ENCODE data around the gene LRIG1.

Gene LRIG1

GRCh38 chr3:66532160-66532587 is 31.4 kb upstream of the LRIG1 start:
- no peak overlapping the region for H3K4me3 ChIP-seq (replicated peaks; ENCODE audit: insufficient read depth, low read length)
- TF ChIP-seq, protein P1, sequence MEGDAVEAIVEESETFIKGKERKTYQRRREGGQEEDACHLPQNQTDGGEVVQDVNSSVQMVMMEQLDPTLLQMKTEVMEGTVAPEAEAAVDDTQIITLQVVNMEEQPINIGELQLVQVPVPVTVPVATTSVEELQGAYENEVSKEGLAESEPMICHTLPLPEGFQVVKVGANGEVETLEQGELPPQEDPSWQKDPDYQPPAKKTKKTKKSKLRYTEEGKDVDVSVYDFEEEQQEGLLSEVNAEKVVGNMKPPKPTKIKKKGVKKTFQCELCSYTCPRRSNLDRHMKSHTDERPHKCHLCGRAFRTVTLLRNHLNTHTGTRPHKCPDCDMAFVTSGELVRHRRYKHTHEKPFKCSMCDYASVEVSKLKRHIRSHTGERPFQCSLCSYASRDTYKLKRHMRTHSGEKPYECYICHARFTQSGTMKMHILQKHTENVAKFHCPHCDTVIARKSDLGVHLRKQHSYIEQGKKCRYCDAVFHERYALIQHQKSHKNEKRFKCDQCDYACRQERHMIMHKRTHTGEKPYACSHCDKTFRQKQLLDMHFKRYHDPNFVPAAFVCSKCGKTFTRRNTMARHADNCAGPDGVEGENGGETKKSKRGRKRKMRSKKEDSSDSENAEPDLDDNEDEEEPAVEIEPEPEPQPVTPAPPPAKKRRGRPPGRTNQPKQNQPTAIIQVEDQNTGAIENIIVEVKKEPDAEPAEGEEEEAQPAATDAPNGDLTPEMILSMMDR (IDR thresholded peaks at IDR 0.05; ENCODE audit: insufficient read depth, low read length), result no peak
- H3K27me3 ChIP-seq (ENCODE audit: insufficient read depth, poor library complexity, severe bottlenecking), result no peaks in the 10 kb centered on the region
- no peak for DNase-seq (ENCODE audit: low read depth in 1 of 2, low spot score in 1 of 2)
- no peak overlapping the region for H3K27ac ChIP-seq (replicated peaks)

DNA sequence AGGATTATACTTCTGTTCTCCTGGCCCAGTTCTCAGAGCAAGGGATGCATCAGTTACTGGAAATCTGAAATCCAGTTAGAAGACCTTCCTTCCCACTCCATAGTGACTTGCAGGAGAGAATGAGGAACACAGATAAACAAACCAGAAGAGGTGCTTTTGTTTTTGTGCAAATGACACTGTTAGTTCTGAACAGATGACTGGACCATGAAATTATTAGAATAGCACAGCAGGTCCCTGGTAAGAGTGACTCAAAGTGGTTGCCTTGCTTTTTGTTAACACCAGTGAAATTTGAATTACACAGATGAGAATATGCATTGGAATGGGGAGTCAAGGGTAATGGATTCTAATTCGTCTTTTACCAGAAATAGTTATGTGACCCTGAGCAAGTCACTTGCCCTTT is 30.4 kb upstream of the LRIG1 start:
- no peak for DNase-seq (ENCODE audit: low read depth in 1 of 2, low spot score in 1 of 2)
- Histone ChIP-seq H3K27me3 (ENCODE audit: insufficient read depth, poor library complexity, severe bottlenecking) (no peaks in the 10 kb centered on the region), H3K4me3 (replicated peaks; ENCODE audit: insufficient read depth, low read length) (no peak overlapping the region), H3K27ac (replicated peaks) (no peak overlapping the region)
- TF ChIP-seq POLR2AphosphoS5 (IDR thresholded peaks at IDR 0.05; ENCODE audit: low read depth), result no peak
- TF ChIP-seq, protein P1 (IDR thresholded peaks at IDR 0.05; ENCODE audit: insufficient read depth, low read length), result no peak
- TF ChIP-seq SPI1 (IDR thresholded peaks at IDR 0.05; ENCODE audit: borderline replicate concordance, low read depth), result no peak
- TF ChIP-seq GABPA (IDR thresholded peaks at IDR 0.05; ENCODE audit: low read depth), result no peak

DNA sequence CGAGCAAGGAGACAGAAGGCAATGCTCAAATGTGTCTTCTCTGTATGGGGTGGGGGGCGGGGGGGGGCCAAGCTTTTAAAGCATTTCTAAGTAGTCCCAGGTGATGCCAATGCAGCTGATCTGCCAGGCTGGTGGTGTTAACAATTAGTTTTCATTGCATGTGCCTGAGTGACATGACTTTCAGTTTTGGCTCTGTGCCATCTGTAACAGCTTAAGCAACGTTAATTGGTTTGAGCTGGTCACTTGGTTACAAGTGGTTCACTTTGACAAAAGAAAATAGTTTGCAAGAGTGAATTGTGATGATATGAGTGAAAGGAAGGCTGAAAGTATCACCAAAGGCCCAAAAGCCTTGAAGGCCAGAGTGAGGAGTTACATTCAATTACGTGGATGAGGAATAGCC is 26.4 kb upstream of the LRIG1 start:
- peaks cover 3% of the 10 kb centered on the region for H3K27me3 ChIP-seq (ENCODE audit: insufficient read depth, poor library complexity, severe bottlenecking)
- no peak overlapping the region for H3K27ac ChIP-seq (replicated peaks)
- TF ChIP-seq REST (IDR thresholded peaks at IDR 0.05; ENCODE audit: insufficient replicate concordance, low read depth) (no peak), SPI1 (IDR thresholded peaks at IDR 0.05; ENCODE audit: borderline replicate concordance, low read depth) (no peak), GABPA (IDR thresholded peaks at IDR 0.05; ENCODE audit: low read depth) (no peak), POLR2AphosphoS5 (IDR thresholded peaks at IDR 0.05; ENCODE audit: low read depth) (no peak)
- TF ChIP-seq, protein P1 (IDR thresholded peaks at IDR 0.05; ENCODE audit: insufficient read depth, low read length), result no peak
- no peak overlapping the region for H3K4me3 ChIP-seq (replicated peaks; ENCODE audit: insufficient read depth, low read length)
- DNase-seq (ENCODE audit: low read depth in 1 of 2, low spot score in 1 of 2), result no peak

GRCh38 chr3:66525771-66526170 is 24.9 kb upstream of the LRIG1 start:
- no peak overlapping the region for H3K27ac ChIP-seq (replicated peaks)
- H3K27me3 ChIP-seq (ENCODE audit: insufficient read depth, poor library complexity, severe bottlenecking), result peaks cover 3% of the 10 kb centered on the region
- H3K4me3 ChIP-seq (replicated peaks; ENCODE audit: insufficient read depth, low read length), result no peak overlapping the region
- DNase-seq (ENCODE audit: low read depth in 1 of 2, low spot score in 1 of 2), result no peak
- TF ChIP-seq POLR2AphosphoS5 (IDR thresholded peaks at IDR 0.05; ENCODE audit: low read depth) (no peak), REST (IDR thresholded peaks at IDR 0.05; ENCODE audit: insufficient replicate concordance, low read depth) (no peak), SPI1 (IDR thresholded peaks at IDR 0.05; ENCODE audit: borderline replicate concordance, low read depth) (no peak), GABPA (IDR thresholded peaks at IDR 0.05; ENCODE audit: low read depth) (no peak)
- TF ChIP-seq, protein P1 (IDR thresholded peaks at IDR 0.05; ENCODE audit: insufficient read depth, low read length), result no peak
